ENCODE results near the gene MMP24OS.

DNA sequence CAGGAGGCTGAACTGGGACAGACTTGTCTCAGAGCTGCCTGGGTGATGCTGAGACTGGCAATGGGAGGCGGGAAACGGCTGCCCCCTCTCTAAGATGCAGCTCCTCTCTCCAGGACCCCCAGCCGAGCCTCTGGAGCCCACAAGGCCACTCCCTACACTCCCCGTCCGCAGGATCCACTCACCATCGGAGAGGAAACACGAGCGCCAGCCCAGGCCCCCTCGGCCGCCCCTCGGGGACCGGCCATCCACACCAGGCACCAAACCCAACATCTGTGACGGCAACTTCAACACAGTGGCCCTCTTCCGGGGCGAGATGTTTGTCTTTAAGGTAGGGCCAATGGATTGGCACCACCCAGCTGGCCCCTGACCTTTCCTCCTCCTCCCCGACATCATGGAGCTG, 10.8 kb downstream of the MMP24OS start:
- TF ChIP-seq, protein P1, sequence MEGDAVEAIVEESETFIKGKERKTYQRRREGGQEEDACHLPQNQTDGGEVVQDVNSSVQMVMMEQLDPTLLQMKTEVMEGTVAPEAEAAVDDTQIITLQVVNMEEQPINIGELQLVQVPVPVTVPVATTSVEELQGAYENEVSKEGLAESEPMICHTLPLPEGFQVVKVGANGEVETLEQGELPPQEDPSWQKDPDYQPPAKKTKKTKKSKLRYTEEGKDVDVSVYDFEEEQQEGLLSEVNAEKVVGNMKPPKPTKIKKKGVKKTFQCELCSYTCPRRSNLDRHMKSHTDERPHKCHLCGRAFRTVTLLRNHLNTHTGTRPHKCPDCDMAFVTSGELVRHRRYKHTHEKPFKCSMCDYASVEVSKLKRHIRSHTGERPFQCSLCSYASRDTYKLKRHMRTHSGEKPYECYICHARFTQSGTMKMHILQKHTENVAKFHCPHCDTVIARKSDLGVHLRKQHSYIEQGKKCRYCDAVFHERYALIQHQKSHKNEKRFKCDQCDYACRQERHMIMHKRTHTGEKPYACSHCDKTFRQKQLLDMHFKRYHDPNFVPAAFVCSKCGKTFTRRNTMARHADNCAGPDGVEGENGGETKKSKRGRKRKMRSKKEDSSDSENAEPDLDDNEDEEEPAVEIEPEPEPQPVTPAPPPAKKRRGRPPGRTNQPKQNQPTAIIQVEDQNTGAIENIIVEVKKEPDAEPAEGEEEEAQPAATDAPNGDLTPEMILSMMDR (IDR thresholded peaks at IDR 0.05 in 2 of 3, conservative IDR thresholded peaks at IDR 0.05 in 1 of 3; ENCODE audit: control insufficient read depth in 2 of 3, extremely low read depth in 1 of 3, insufficient read depth in 1 of 3, low read depth in 3 of 3, low read length in 3 of 3), result no peak
- TF ChIP-seq, protein P2, sequence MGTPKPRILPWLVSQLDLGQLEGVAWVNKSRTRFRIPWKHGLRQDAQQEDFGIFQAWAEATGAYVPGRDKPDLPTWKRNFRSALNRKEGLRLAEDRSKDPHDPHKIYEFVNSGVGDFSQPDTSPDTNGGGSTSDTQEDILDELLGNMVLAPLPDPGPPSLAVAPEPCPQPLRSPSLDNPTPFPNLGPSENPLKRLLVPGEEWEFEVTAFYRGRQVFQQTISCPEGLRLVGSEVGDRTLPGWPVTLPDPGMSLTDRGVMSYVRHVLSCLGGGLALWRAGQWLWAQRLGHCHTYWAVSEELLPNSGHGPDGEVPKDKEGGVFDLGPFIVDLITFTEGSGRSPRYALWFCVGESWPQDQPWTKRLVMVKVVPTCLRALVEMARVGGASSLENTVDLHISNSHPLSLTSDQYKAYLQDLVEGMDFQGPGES (IDR thresholded peaks at IDR 0.05), result no peak
- TF ChIP-seq NR2F1 (conservative IDR thresholded peaks at IDR 0.05) (no peak), NRF1 (conservative IDR thresholded peaks at IDR 0.05; ENCODE audit: low read depth, low read length) (no peak), HDGF (IDR thresholded peaks at IDR 0.05) (no peak), TBL1XR1 (IDR thresholded peaks at IDR 0.05; ENCODE audit: low read depth, low read length) (no peak), POLR2AphosphoS5 (IDR thresholded peaks at IDR 0.05; ENCODE audit: low read length) (no peak), FOS (IDR thresholded peaks at IDR 0.05; ENCODE audit: borderline replicate concordance, extremely low read depth, insufficient read length) (no peak), MXI1 (IDR thresholded peaks at IDR 0.05; ENCODE audit: low read depth, low read length) (no peak), CREB1 (IDR thresholded peaks at IDR 0.05; ENCODE audit: low read depth) (no peak), BCL11A (IDR thresholded peaks at IDR 0.05; ENCODE audit: low read depth, low read length) (no peak)
- TF ChIP-seq, protein P3, sequence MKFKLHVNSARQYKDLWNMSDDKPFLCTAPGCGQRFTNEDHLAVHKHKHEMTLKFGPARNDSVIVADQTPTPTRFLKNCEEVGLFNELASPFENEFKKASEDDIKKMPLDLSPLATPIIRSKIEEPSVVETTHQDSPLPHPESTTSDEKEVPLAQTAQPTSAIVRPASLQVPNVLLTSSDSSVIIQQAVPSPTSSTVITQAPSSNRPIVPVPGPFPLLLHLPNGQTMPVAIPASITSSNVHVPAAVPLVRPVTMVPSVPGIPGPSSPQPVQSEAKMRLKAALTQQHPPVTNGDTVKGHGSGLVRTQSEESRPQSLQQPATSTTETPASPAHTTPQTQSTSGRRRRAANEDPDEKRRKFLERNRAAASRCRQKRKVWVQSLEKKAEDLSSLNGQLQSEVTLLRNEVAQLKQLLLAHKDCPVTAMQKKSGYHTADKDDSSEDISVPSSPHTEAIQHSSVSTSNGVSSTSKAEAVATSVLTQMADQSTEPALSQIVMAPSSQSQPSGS (IDR thresholded peaks at IDR 0.05; ENCODE audit: low read length), result no peak
